Panc1 (cell line): ENCODE results near the gene GPR15. TPM values are rescaled to one million over a fixed set of nuclear protein-coding genes. Genes with fewer than 3 reads are reported as not detected.

Experiments
- ATAC-seq: fragments of 200-7000 bp; cut with Tn5 transposase; 2 replicates; pipeline ENCODE4 v1.9.1; 2020; ENCODE audit warnings: mild to moderate bottlenecking, moderate library complexity
- BruUV-seq: library from RNA; stranded (reverse); fragments of 400-500 nt; replicated peaks from 2 replicates; lab custom pipeline; 2021; lab: Mats Ljungman, UMichigan
- CTCF ChIA-PET: fragments of 300-600 bp; sonication (Branson Sonifier 250); formaldehyde crosslinking; loops from one replicate; lab custom pipeline; 2022; ENCODE audit warnings: antibody characterized with exemption; lab: Charles Lee
- POLR2A ChIA-PET: fragments of 300-600 bp; sonication (Branson Sonifier 250); formaldehyde crosslinking; loops from one replicate; lab custom pipeline; 2022; ENCODE audit warnings: antibody characterized with exemption; lab: Charles Lee
- DNase-seq: peaks from one replicate; pipeline ENCODE4 v3.0.0-alpha.2; 2010; ENCODE audit warnings: low read depth, low spot score
- H3K27ac ChIP-seq: 2 replicates; pipeline ENCODE4 v1.5.1; 2011; ENCODE audit warnings: mild to moderate bottlenecking, low read length, inconsistent platforms
- H3K27me3 ChIP-seq: fragments of 200-500 bp; sonication (Bioruptor generic); 2 replicates; pipeline ENCODE4 v1.6.0; 2014; ENCODE audit warnings: low read length, inconsistent platforms; ENCODE audit not compliant: control insufficient read depth, insufficient read depth
- H3K36me3 ChIP-seq: fragments of 200-500 bp; sonication (Bioruptor generic); 2 replicates; pipeline ENCODE4 v1.5.1; 2014; ENCODE audit warnings: inconsistent platforms, mild to moderate bottlenecking, low read length, moderate library complexity; ENCODE audit not compliant: control insufficient read depth, insufficient read depth
- H3K4me1 ChIP-seq: 2 replicates; pipeline ENCODE4 v1.5.1; 2011; ENCODE audit warnings: inconsistent platforms, mild to moderate bottlenecking, low read length, moderate library complexity; ENCODE audit not compliant: control insufficient read depth, insufficient read depth
- H3K4me3 ChIP-seq, 2 experiments: 2 replicates each; pipeline ENCODE4 v1.5.1; 2011 to 2012; ENCODE audit warnings: low read depth in 2 of 2, low read length in 2 of 2, mild to moderate bottlenecking in 2 of 2, inconsistent platforms in 1 of 2, moderate library complexity in 1 of 2
- H3K9me3 ChIP-seq: fragments of 200-500 bp; sonication (Bioruptor generic); 2 replicates; pipeline ENCODE4 v1.5.1; 2014; ENCODE audit warnings: low read depth, mild to moderate bottlenecking, inconsistent platforms, low read length, moderate library complexity; ENCODE audit not compliant: control insufficient read depth, insufficient read depth
- CTCF ChIP-seq: fragments of 450-650 bp; IDR thresholded peaks from 2 replicates; pipeline ENCODE4 v1.5.1; 2017; ENCODE audit warnings: mild to moderate bottlenecking
- POLR2AphosphoS5 ChIP-seq: IDR thresholded peaks from 2 replicates; pipeline ENCODE4 v1.6.1; 2012; ENCODE audit warnings: mild to moderate bottlenecking, low read depth, low read length, moderate library complexity
- REST ChIP-seq, 2 experiments: IDR thresholded peaks; 2 replicates each; pipeline ENCODE4 v1.6.1; 2011 to 2012; ENCODE audit warnings: low read depth in 2 of 2, control low read depth in 1 of 2, low read length in 1 of 2, mild to moderate bottlenecking in 1 of 2, moderate library complexity in 1 of 2; ENCODE audit not compliant: insufficient read depth in 1 of 2
- TCF7L2 ChIP-seq: IDR thresholded peaks from 2 replicates; pipeline ENCODE4 v1.6.1; 2011; ENCODE audit warnings: mild to moderate bottlenecking, low read depth, low read length, inconsistent platforms
- in situ Hi-C: cut with HindIII; loops from 2 replicates; pipeline ENCODE4 v1.10.0; 2016; ENCODE audit warnings: low sequenced_read_pairs, low pct_unique_long_range_greater_than_20kb
- intact Hi-C: fragments of 100-400 bp; cut with micrococcal nuclease; formaldehyde crosslinking; loops from one replicate; pipeline ENCODE4 v1.10.0; 2022; ENCODE audit not compliant: unreplicated experiment
- total RNA-seq: library from RNA; stranded (reverse); gene quantifications from one replicate; pipeline ENCODE4 v1.2.1, GENCODE V29; 2021; ENCODE audit not compliant: unreplicated experiment

GPR15 gene
- total RNA-seq, 1 experiment from 2014 or later: not detected

- intact Hi-C loops (no loop called here), in situ Hi-C loops (no loop called here)
- Histone ChIP-seq H3K27ac (no peak overlapping the region), H3K4me1 (no peaks in the 10 kb centered on the region), H3K27me3 (no peaks in the 10 kb centered on the region), H3K4me3 (no peak overlapping the region), H3K9me3 (no peaks in the 10 kb centered on the region), H3K36me3 (0 out of 2 replicates have a peak, but pooled peaks cover 4% of the 10 kb centered on the region)
- ChIA-PET POLR2A (no interaction called here), CTCF (no interaction called here)
- no peak for DNase-seq
- TF ChIP-seq REST (IDR thresholded peaks at IDR 0.05; ENCODE audit: insufficient read depth in 1 of 2, low read depth in 2 of 2, low read length in 1 of 2): no peak
- no TSS peak for BruUV-seq
- ATAC-seq: no peak
Observed at GRCh38 chr3:98580401-98581386, 48.9 kb downstream of the GPR15 start.

GRCh38 chr3:98581474-98581873 lies 49.7 kb downstream of the GPR15 start:
- TF ChIP-seq POLR2AphosphoS5 (no peak), TCF7L2 (no peak), REST (IDR thresholded peaks at IDR 0.05; ENCODE audit: insufficient read depth in 1 of 2, low read depth in 2 of 2, low read length in 1 of 2) (no peak), CTCF (no peak)
- DNase-seq (no peak), ATAC-seq (no peak)
- intact Hi-C loops: no loop called here
- no peak overlapping the region for H3K4me3 ChIP-seq
- no peak overlapping the region for H3K27ac ChIP-seq
- H3K4me1 ChIP-seq: no peaks in the 10 kb centered on the region
- no peaks in the 10 kb centered on the region for H3K27me3 ChIP-seq
- CTCF ChIA-PET: no interaction called here
- no peaks in the 10 kb centered on the region for H3K9me3 ChIP-seq
- POLR2A ChIA-PET: no interaction called here
- H3K36me3 ChIP-seq: 0 out of 2 replicates have a peak, but pooled peaks cover 4% of the 10 kb centered on the region
- in situ Hi-C loops: no loop called here
- no TSS peak for BruUV-seq
